ENCODE measurements around the gene SCEL. TPM values are rescaled to one million over a fixed set of nuclear protein-coding genes. Genes with fewer than 3 reads are reported as not detected.

The SCEL gene
- total RNA-seq, result under 1 TPM in 1 of 4 donors, not detected in 3; 0.48 TPM

GRCh38 chr13:77535448-77535847 is at the start of gene SCEL:
TSS of gene SCEL (plus strand) at chr13:77535706. CDS start at chr13:77555876, 20,170 bp downstream.
- no peak for DNase-seq
- Histone ChIP-seq H3K36me3 (no peaks in the 10 kb centered on the region), H3K4me3 (no peak within 1 kb of the TSS), H3K4me1 (no peaks in the 10 kb centered on the region), H3K27me3 (peaks cover 0 to 4% of the 10 kb centered on the region in 2 donors), H3K27ac (no peak within 1 kb of the TSS), H3K9me3 (no peaks in the 10 kb centered on the region)
- intact Hi-C loops (cut with DNase I; ENCODE audit: low total_unique reads), result no loop called here
- TF ChIP-seq POLR2A (IDR thresholded peaks at IDR 0.05) (no peak), CTCF (IDR thresholded peaks at IDR 0.05) (no peak)

- Histone ChIP-seq H3K27me3 (no peaks in the 10 kb centered on the region), H3K4me1 (no peaks in the 10 kb centered on the region), H3K27ac (no peak overlapping the region), H3K36me3 (no peaks in the 10 kb centered on the region), H3K4me3 (no peak overlapping the region), H3K9me3 (no peaks in the 10 kb centered on the region)
- DNase-seq, result no peak
- TF ChIP-seq CTCF (IDR thresholded peaks at IDR 0.05), result no peak
- TF ChIP-seq POLR2A (IDR thresholded peaks at IDR 0.05), result no peak
- intact Hi-C loops (cut with DNase I; ENCODE audit: low total_unique reads), result no loop called here
Measured at GRCh38 chr13:77489566-77490337, 45.8 kb upstream of the SCEL start.

GRCh38 chr13:77492982-77493381 is 42.5 kb upstream of the SCEL start:
- DNase-seq, result no peak
- peak in 3 of 4 experiments; percentile 14 to 50 (median 16) for TF ChIP-seq CTCF (IDR thresholded peaks at IDR 0.05)
- TF ChIP-seq POLR2A (IDR thresholded peaks at IDR 0.05), result no peak
- intact Hi-C loops (cut with DNase I; ENCODE audit: low total_unique reads), result no loop called here
- no peak overlapping the region for H3K4me3 ChIP-seq
- H3K27me3 ChIP-seq, result no peaks in the 10 kb centered on the region
- H3K36me3 ChIP-seq, result no peaks in the 10 kb centered on the region
- no peak overlapping the region for H3K27ac ChIP-seq
- H3K4me1 ChIP-seq, result no peaks in the 10 kb centered on the region
- no peaks in the 10 kb centered on the region for H3K9me3 ChIP-seq

GRCh38 chr13:77494226-77494625 is 41.3 kb upstream of the SCEL start:
- no peak overlapping the region for H3K4me3 ChIP-seq
- no peaks in the 10 kb centered on the region for H3K36me3 ChIP-seq
- no peak for DNase-seq
- no peak overlapping the region for H3K27ac ChIP-seq
- TF ChIP-seq POLR2A (IDR thresholded peaks at IDR 0.05), result no peak
- no peak for TF ChIP-seq CTCF (IDR thresholded peaks at IDR 0.05)
- no peaks in the 10 kb centered on the region for H3K27me3 ChIP-seq
- no peaks in the 10 kb centered on the region for H3K4me1 ChIP-seq
- no peaks in the 10 kb centered on the region for H3K9me3 ChIP-seq
- intact Hi-C loops (cut with DNase I; ENCODE audit: low total_unique reads), result no loop called here

- no peak for TF ChIP-seq CTCF (IDR thresholded peaks at IDR 0.05)
- TF ChIP-seq POLR2A (IDR thresholded peaks at IDR 0.05), result no peak
Measured at GRCh38 chr13:77497350-77497749, 38.2 kb upstream of the SCEL start.

More at GRCh38 chr13:77497350-77497749, 38.2 kb upstream of the SCEL start:
- no peak for DNase-seq
- no peaks in the 10 kb centered on the region for H3K36me3 ChIP-seq
- intact Hi-C loops (cut with DNase I; ENCODE audit: low total_unique reads), result no loop called here
- no peaks in the 10 kb centered on the region for H3K9me3 ChIP-seq
- no peak overlapping the region for H3K4me3 ChIP-seq
- H3K27me3 ChIP-seq, result no peaks in the 10 kb centered on the region
- no peaks in the 10 kb centered on the region for H3K4me1 ChIP-seq
- H3K27ac ChIP-seq, result no peak overlapping the region
